ENCODE results near the gene NXPE3.

DNA sequence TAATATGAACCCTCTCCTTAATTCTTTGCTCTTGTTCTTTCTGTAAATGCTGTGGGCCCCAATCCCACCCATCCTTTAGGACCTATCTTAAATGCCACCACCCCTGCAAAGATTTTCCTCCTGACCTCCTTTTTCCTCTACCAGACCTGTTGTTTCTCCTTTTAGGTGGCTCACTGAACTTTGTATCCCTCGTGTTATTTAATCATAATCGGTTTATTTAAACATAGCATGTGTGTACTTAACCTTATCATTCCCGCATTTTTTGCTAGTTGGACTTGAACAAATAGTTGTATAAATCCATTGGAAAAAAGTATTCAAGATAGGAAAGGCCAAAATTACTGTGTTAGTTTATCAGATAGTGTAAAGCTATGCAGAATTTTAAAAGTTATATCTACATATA, 69.3 kb downstream of the NXPE3 start:
- TF ChIP-seq EZH2phosphoT487 (IDR thresholded peaks at IDR 0.05; ENCODE audit: insufficient read depth, low read depth) (no peak), EZH2 (IDR thresholded peaks at IDR 0.05; ENCODE audit: insufficient read depth, poor library complexity, severe bottlenecking) (no peak)

All from GM23248 (cell line).